ENCODE measurements around the gene CAB39.

GRCh38 chr2:230770804-230771203 lies 58.2 kb downstream of the CAB39 start:
- no peak for TF ChIP-seq RARB (CRISPR knock-in tag; IDR thresholded peaks at IDR 0.05)
- TF ChIP-seq CSDC2 (CRISPR knock-in tag; IDR thresholded peaks at IDR 0.05) = no peak
- no peak for TF ChIP-seq BACH2 (CRISPR knock-in tag; IDR thresholded peaks at IDR 0.05; ENCODE audit: borderline replicate concordance)
- no peak; the same call in 1 of the 2 replicates for TF ChIP-seq TOX (CRISPR knock-in tag; IDR thresholded peaks at IDR 0.05; ENCODE audit: borderline replicate concordance)
- TF ChIP-seq PATZ1 (CRISPR knock-in tag; IDR thresholded peaks at IDR 0.05; ENCODE audit: borderline replicate concordance) = no peak

Data from SK-N-SH treated with all-trans-retinoic acid at 6 μM for 48 hours (cell line).